ENCODE measurements around the gene CFDP1.

DNA sequence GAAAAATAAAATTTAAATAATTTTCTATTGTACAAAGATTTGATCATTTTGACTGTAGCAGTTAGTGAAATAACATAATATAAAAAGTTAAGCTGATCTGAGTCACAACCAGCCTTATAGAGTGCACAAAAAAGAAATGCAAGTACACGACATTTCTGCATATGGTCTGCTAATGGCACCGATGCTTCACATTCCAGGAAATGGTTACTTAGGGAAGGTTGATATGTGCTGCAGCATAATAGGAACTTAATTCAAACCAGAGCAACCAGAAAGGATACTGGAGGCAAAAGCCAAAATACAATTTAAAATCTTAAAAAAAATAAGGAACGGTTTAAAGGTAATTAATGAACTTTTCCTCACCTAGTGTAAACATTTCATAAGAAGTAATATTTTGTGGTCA, 10.0 kb upstream of the CFDP1 start:
- TF ChIP-seq EP300 (IDR thresholded peaks at IDR 0.05): no peak
- TF ChIP-seq, protein P1, sequence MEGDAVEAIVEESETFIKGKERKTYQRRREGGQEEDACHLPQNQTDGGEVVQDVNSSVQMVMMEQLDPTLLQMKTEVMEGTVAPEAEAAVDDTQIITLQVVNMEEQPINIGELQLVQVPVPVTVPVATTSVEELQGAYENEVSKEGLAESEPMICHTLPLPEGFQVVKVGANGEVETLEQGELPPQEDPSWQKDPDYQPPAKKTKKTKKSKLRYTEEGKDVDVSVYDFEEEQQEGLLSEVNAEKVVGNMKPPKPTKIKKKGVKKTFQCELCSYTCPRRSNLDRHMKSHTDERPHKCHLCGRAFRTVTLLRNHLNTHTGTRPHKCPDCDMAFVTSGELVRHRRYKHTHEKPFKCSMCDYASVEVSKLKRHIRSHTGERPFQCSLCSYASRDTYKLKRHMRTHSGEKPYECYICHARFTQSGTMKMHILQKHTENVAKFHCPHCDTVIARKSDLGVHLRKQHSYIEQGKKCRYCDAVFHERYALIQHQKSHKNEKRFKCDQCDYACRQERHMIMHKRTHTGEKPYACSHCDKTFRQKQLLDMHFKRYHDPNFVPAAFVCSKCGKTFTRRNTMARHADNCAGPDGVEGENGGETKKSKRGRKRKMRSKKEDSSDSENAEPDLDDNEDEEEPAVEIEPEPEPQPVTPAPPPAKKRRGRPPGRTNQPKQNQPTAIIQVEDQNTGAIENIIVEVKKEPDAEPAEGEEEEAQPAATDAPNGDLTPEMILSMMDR (IDR thresholded peaks at IDR 0.05): no peak
